Measurements from ENCODE around the gene KLF11.

The KLF11 gene

DNA sequence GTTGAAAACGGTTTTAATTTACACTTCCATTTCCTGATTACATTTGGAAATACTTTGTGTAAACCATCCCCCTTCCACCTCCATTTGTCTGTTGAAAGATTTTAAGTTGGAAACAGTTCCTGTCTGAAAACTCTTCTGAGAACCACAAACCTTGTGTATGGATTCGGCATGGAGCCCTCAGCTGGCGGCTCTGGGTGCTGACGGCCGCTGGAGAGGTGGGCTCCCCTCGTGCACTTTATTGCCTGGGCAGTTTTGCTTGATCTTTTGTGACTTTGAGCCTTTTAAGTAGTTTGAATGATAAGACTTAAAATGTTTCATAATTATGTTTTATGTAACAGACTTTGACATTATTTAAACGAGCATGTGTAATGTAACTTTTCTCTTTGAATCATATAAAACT, 11.1 kb downstream of the KLF11 start:
- H3K4me3 ChIP-seq (ENCODE audit: low read depth, low read length), result no peak overlapping the region
- in situ Hi-C loops (cut with HindIII; ENCODE audit: low sequenced_read_pairs), result no loop called here
- DNase-seq (ENCODE audit: low read depth), result no peak
- TF ChIP-seq, protein P1, sequence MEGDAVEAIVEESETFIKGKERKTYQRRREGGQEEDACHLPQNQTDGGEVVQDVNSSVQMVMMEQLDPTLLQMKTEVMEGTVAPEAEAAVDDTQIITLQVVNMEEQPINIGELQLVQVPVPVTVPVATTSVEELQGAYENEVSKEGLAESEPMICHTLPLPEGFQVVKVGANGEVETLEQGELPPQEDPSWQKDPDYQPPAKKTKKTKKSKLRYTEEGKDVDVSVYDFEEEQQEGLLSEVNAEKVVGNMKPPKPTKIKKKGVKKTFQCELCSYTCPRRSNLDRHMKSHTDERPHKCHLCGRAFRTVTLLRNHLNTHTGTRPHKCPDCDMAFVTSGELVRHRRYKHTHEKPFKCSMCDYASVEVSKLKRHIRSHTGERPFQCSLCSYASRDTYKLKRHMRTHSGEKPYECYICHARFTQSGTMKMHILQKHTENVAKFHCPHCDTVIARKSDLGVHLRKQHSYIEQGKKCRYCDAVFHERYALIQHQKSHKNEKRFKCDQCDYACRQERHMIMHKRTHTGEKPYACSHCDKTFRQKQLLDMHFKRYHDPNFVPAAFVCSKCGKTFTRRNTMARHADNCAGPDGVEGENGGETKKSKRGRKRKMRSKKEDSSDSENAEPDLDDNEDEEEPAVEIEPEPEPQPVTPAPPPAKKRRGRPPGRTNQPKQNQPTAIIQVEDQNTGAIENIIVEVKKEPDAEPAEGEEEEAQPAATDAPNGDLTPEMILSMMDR (IDR thresholded peaks at IDR 0.05; ENCODE audit: low read depth, low read length, missing control alignments), result no peak

DNA sequence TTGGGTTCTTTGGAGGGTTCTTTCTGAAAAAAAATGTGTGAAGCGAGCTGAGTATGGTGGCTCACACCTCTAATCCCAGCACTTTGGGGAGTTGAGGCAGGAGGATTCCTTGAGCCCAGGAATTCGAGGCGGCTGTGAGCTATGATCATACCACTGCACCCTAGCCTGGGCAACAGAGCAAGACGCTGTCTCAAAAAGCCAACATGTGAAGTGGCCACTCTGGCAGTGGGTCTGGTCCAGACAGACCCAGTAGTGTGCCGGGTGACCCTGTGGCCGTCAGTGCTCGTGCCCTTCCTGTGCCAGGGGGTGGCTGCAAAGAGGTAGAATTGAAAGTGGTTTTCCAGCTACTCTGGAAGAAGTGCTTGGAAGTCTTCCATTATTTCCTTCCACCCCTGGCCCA, 11.6 kb downstream of the KLF11 start:
- TF ChIP-seq, protein P1 (IDR thresholded peaks at IDR 0.05; ENCODE audit: low read depth, low read length, missing control alignments), result no peak
- DNase-seq (ENCODE audit: low read depth), result no peak
- H3K4me3 ChIP-seq (ENCODE audit: low read depth, low read length), result no peak overlapping the region
- in situ Hi-C loops (cut with HindIII; ENCODE audit: low sequenced_read_pairs), result no loop called here

DNA sequence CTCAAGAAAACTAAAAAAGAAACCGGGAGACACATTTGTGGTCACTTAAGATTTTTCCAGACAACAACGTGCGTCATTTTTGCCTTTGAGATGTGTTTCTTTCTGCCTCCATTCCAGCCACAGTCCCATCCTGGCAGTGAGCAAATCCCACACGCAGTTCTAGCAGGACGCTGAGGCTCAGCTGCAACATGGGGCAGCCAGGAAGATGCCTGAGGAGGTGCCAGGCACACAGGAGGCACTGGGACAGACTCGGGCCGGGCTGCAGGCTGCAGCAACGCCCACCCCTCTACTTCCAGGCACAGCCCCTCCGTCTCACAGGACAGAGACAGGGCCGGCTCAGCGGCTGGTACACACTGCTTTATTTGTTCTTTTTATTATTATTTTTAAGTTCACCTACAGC, 13.1 kb downstream of the KLF11 start:
- in situ Hi-C loops (cut with HindIII; ENCODE audit: low sequenced_read_pairs), result no loop called here

DNA sequence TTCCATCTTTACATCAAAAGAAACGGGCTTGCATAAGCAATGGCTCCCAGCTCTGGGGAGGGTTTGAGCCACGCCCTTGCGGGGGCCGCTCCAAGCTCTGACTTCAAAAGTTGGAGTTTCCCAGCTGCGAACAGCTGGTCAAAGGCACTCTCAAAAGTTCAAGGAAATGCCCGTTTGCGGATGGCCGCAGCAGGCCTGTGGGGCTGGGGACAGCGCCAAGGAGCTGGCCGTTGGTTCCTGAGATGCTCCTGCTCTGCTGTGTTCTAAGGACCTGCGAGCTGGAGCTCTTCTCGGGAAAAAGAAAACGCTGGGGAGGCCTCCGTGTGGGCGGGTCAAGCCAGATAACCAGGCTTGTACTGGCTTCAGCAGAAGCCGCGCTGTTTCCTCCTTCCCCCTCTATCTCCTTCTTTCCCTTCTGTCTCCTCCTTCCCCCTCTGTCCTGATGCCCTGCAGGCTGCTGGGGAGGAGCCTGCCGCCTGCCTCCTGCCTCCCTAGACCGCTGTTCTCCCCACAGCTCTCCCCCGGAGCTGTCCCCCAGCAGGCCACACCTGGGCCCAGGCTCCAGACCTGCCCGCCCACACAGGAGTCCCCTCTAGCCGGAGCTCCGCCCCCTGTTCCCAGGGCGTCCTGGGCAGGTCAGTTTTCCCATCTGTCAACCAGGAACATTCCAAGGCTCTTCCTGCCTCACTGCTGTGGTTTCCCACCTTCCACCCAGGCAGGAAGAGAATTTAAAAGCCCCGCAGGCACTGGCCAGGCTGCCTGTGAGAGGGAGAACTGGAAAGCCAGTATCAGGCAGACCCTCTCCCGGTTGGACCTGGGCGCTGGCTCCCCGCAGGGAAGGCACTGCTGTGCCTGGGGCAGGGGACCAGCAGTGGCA, 14.1 kb downstream of the KLF11 start:
- in situ Hi-C loops (cut with HindIII; ENCODE audit: low sequenced_read_pairs), result no loop called here
- H3K4me3 ChIP-seq (ENCODE audit: low read depth, low read length), result no peak overlapping the region
- peak; percentile 24 for DNase-seq (ENCODE audit: low read depth)
- TF ChIP-seq, protein P1 (IDR thresholded peaks at IDR 0.05; ENCODE audit: low read depth, low read length, missing control alignments), result no peak

More for the DNA sequence above, 13.1 kb downstream of the KLF11 start:
- H3K4me3 ChIP-seq (ENCODE audit: low read depth, low read length), result no peak overlapping the region
- TF ChIP-seq, protein P1 (IDR thresholded peaks at IDR 0.05; ENCODE audit: low read depth, low read length, missing control alignments), result no peak
- DNase-seq (ENCODE audit: low read depth), result no peak

DNA sequence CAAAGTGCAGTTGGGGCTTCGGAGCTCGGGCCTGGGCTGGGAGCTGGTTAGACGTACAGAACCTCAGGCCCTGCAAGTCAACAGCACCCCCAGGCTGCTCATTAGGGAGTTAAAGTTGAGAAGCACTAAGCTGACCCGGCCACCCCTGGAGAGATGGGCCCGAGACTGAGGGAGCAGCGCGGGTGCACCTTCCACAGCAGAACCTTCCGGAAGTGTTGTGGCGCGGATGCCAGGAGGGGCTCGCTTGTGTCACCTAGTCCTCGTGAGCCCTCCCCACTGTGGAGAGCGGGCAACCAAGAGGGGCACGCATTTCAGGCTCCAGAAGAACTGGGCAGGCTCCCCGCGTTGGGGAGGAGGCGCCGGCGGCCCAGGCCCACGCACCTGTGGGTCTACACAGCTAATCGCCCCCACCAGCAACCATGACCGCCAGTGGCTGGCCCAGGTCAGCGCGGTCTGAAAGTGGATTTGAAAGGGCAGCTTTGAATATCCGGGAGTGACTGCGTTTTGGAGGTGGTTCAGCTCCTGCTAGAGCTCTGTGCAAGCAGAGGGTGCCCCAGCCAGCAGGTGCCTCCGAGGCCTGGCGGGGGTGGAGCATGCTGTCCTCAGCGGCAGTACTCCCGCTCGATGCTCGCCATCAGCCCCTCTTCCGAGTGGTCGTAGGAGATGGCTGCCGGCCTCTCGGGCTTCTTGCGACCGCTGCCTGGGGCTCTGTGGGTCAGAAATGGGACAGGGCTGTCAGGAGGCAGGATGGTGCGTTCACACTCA, 15.1 kb downstream of the KLF11 start:
- in situ Hi-C loops (cut with HindIII; ENCODE audit: low sequenced_read_pairs), result no loop called here
- no peak for DNase-seq (ENCODE audit: low read depth)
- no peak overlapping the region for H3K4me3 ChIP-seq (ENCODE audit: low read depth, low read length)
- TF ChIP-seq, protein P1 (IDR thresholded peaks at IDR 0.05; ENCODE audit: low read depth, low read length, missing control alignments), result no peak

DNA sequence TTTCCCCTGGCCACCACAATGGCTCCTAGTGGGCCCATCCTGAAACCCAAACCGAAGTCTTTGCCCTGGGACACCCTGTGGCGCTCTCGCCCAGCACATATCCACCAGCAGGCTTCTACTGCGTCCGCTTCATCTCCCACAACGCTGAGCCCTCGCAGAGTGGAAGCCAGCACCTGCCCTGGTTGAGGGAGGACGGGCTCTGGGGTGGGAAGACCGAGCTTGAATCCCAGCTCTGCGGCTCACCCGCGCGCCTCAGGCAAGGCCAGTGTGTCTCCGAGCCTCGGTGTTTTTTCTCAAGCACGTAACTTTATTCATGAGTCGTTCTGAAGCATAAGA, 15.6 kb downstream of the KLF11 start:
- in situ Hi-C loops (cut with HindIII; ENCODE audit: low sequenced_read_pairs), result no loop called here
- no peak for DNase-seq (ENCODE audit: low read depth)
- TF ChIP-seq, protein P1 (IDR thresholded peaks at IDR 0.05; ENCODE audit: low read depth, low read length, missing control alignments), result no peak
- no peak overlapping the region for H3K4me3 ChIP-seq (ENCODE audit: low read depth, low read length)
